GM23248 (cell line): ENCODE results near the gene TSHZ2.

Experiments
- EZH2 ChIP-seq: fragments of 200-600 bp; sonication (generic); IDR thresholded peaks from 2 replicates; pipeline ENCODE4 v1.6.1; 2018; ENCODE audit warnings: antibody characterized with exemption, mild to moderate bottlenecking; ENCODE audit not compliant: insufficient read depth, poor library complexity, severe bottlenecking
- EZH2phosphoT487 ChIP-seq: fragments of 200-600 bp; sonication (generic); IDR thresholded peaks from 2 replicates; pipeline ENCODE4 v1.6.1; 2018; ENCODE audit warnings: antibody characterized with exemption, moderate library complexity, mild to moderate bottlenecking, low read depth; ENCODE audit not compliant: insufficient read depth

- TF ChIP-seq EZH2 (no peak), EZH2phosphoT487 (no peak)
Observed at GRCh38 chr20:53403029-53403428, 430.9 kb downstream of the TSHZ2 start.
